Endometrium (tissue), 2 donors: ENCODE results near the gene CNN3.

Experiments used
- FAIRE-seq: peaks from 2 replicates; lab custom pipeline; 2012; peaks lifted over from hg19 to GRCh38; lab: Jason Lieb, UNC
- donor health status: control.
- donor health status: control.

The CNN3 gene

GRCh38 chr1:94887603-94888171 is 39.2 kb downstream of the CNN3 start:
- no peak for FAIRE-seq

- FAIRE-seq = no peak
These were observed 39.8 kb downstream of the CNN3 start for GRCh38 chr1:94887106-94887505.

GRCh38 chr1:94886361-94886760 is 40.5 kb downstream of the CNN3 start:
- no peak for FAIRE-seq

- no peak for FAIRE-seq
These were observed 42.4 kb downstream of the CNN3 start for GRCh38 chr1:94884507-94884906.

- no peak for FAIRE-seq
These were observed 42.8 kb downstream of the CNN3 start for GRCh38 chr1:94884106-94884505.

- peak; percentile 51 for FAIRE-seq
These were observed 43.2 kb downstream of the CNN3 start for GRCh38 chr1:94883691-94884090.

- no peak for FAIRE-seq
These were observed 48.6 kb downstream of the CNN3 start for GRCh38 chr1:94878329-94878728.

GRCh38 chr1:94876362-94876761 is 50.5 kb downstream of the CNN3 start:
- FAIRE-seq = no peak

- no peak for FAIRE-seq
These were observed 51.1 kb downstream of the CNN3 start for GRCh38 chr1:94875794-94876193.

GRCh38 chr1:94874423-94874822 is 52.5 kb downstream of the CNN3 start:
- FAIRE-seq = no peak

GRCh38 chr1:94873520-94874351 is 53.2 kb downstream of the CNN3 start:
- no peak for FAIRE-seq

GRCh38 chr1:94872771-94873495 is 54.0 kb downstream of the CNN3 start:
- FAIRE-seq = no peak

- no peak for FAIRE-seq
These were observed 55.9 kb downstream of the CNN3 start for GRCh38 chr1:94871031-94871430.

GRCh38 chr1:94866164-94866807 is 60.6 kb downstream of the CNN3 start:
- no peak for FAIRE-seq

- no peak for FAIRE-seq
These were observed 61.5 kb downstream of the CNN3 start for GRCh38 chr1:94865360-94865759.

GRCh38 chr1:94864821-94865220 is 62.1 kb downstream of the CNN3 start:
- FAIRE-seq = peak; percentile 88

- no peak for FAIRE-seq
These were observed 63.0 kb downstream of the CNN3 start for GRCh38 chr1:94863919-94864318.

- peak; percentile 71 for FAIRE-seq
These were observed 63.5 kb downstream of the CNN3 start for GRCh38 chr1:94863297-94863911.

GRCh38 chr1:94862718-94863117 is 64.2 kb downstream of the CNN3 start:
- no peak for FAIRE-seq

- no peak for FAIRE-seq
These were observed 67.7 kb downstream of the CNN3 start for GRCh38 chr1:94859174-94859573.

- FAIRE-seq = no peak
These were observed 68.6 kb downstream of the CNN3 start for GRCh38 chr1:94858276-94858675.

GRCh38 chr1:94856868-94857267 is 70.0 kb downstream of the CNN3 start:
- no peak for FAIRE-seq
